MV-4-11 (cell line): ENCODE data around the gene SCAPER.

ENCODE experiments used
- DNase-seq: peaks from one replicate; lab custom pipeline; 2025; lab: John Stamatoyannopoulos, UW

SCAPER gene

GRCh38 chr15:76353903-76354302 is 551.2 kb downstream of the SCAPER start:
- no peak for DNase-seq

GRCh38 chr15:76353023-76353577 is 552.0 kb downstream of the SCAPER start:
- no peak for DNase-seq

- no peak for DNase-seq
Observed at GRCh38 chr15:76349301-76350070, 555.7 kb downstream of the SCAPER start.

- no peak for DNase-seq
Observed at GRCh38 chr15:76347482-76348055, 557.6 kb downstream of the SCAPER start.

- DNase-seq, result no peak
Observed at GRCh38 chr15:76346669-76347481, 558.3 kb downstream of the SCAPER start.

GRCh38 chr15:76345880-76346668 is 559.1 kb downstream of the SCAPER start:
- peak; percentile 10 for DNase-seq

- DNase-seq, result no peak
Observed at GRCh38 chr15:76345583-76345879, 559.6 kb downstream of the SCAPER start.

GRCh38 chr15:76344893-76345582 is 560.1 kb downstream of the SCAPER start:
- DNase-seq, result no peak

- DNase-seq, result no peak
Observed at GRCh38 chr15:76343313-76343996, 561.7 kb downstream of the SCAPER start.

GRCh38 chr15:76342382-76343201 is 562.5 kb downstream of the SCAPER start:
- no peak for DNase-seq

- no peak for DNase-seq
Observed at GRCh38 chr15:76342058-76342381, 563.1 kb downstream of the SCAPER start.

GRCh38 chr15:76341366-76342057 is 563.6 kb downstream of the SCAPER start:
- no peak for DNase-seq

- no peak for DNase-seq
Observed at GRCh38 chr15:76340803-76341365, 564.3 kb downstream of the SCAPER start.

- peak; percentile 30 for DNase-seq
Observed at GRCh38 chr15:76340198-76340802, 564.8 kb downstream of the SCAPER start.

GRCh38 chr15:76339305-76340197 is 565.6 kb downstream of the SCAPER start:
- DNase-seq, result peak; percentile 30

GRCh38 chr15:76338486-76339304 is 566.4 kb downstream of the SCAPER start:
- DNase-seq, result peak; percentile 84
